Activated naive CD8-positive, alpha-beta T cell treated with anti-CD3 and anti-CD28 coated beads for 36 hours (primary cell): ENCODE measurements around the gene FCN1. TPM values are rescaled to one million over a fixed set of nuclear protein-coding genes. Genes with fewer than 3 reads are reported as not detected.

Source experiments
- DNase-seq: peaks from one replicate; pipeline ENCODE4 v3.0.0; 2021
- H3K27ac Mint-ChIP-seq: one replicate; pipeline ENCODE4 v1.8.0; 2022; ENCODE audit warnings: mild to moderate bottlenecking, moderate library complexity, mixed read lengths
- H3K27me3 Mint-ChIP-seq: one replicate; pipeline ENCODE4 v1.8.0; 2022; ENCODE audit warnings: mild to moderate bottlenecking, mixed read lengths
- H3K36me3 Mint-ChIP-seq: one replicate; pipeline ENCODE4 v1.8.0; 2021; ENCODE audit warnings: mild to moderate bottlenecking, mixed read lengths
- H3K4me1 Mint-ChIP-seq: one replicate; pipeline ENCODE4 v1.8.0; 2021; ENCODE audit warnings: mixed read lengths
- H3K4me3 Mint-ChIP-seq: one replicate; pipeline ENCODE4 v1.8.0; 2022; ENCODE audit warnings: mild to moderate bottlenecking, moderate library complexity, mixed read lengths
- H3K9me3 Mint-ChIP-seq: one replicate; pipeline ENCODE4 v1.8.0; 2022; ENCODE audit warnings: mixed read lengths
- total RNA-seq, 2 experiments: library from RNA; stranded (reverse); gene quantifications; one replicate each; pipeline ENCODE4 v1.2.3, GENCODE V29; 2021

Gene FCN1
- total RNA-seq, 2 experiments from 2014 or later = not detected

DNA sequence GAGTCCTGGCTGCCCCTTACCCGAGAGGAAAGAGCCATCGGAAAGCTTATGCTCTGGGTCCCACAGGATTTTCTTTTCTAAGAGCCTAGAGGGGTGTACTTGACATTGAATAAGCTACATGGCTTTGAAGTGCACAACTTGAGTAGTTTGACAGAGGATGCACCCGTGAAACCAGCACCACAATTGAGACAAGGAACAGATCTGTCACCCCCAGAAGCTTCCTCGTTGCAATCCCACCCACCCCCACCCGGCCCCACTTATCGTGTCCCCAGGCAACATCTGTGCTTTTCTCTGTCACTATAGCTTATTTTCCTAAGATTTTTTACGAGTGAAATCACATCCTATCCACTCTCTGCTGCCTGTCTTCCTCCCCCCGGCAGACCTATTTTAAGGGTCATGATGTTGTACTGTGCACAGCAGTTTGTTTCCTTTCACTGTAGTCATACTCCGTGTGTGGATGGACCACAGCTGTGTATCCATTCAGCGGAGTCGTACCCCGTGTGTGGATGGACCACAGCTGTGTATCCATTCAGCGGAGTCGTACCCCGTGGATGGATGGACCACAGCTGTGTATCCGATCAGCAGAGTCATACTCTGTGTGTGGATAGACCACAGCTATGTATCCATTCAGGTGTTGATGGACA is 45.9 kb downstream of the FCN1 start:
- no peaks in the 10 kb centered on the region for H3K36me3 Mint-ChIP-seq
- no peaks in the 10 kb centered on the region for H3K27me3 Mint-ChIP-seq
- no peak overlapping the region for H3K27ac Mint-ChIP-seq
- DNase-seq = no peak
- H3K4me3 Mint-ChIP-seq = no peak overlapping the region
- H3K9me3 Mint-ChIP-seq = no peaks in the 10 kb centered on the region
- no peaks in the 10 kb centered on the region for H3K4me1 Mint-ChIP-seq

- H3K4me1 Mint-ChIP-seq = no peaks in the 10 kb centered on the region
- H3K27ac Mint-ChIP-seq = no peak overlapping the region
- H3K4me3 Mint-ChIP-seq = no peak overlapping the region
- no peaks in the 10 kb centered on the region for H3K27me3 Mint-ChIP-seq
- H3K9me3 Mint-ChIP-seq = no peaks in the 10 kb centered on the region
- DNase-seq = no peak
- H3K36me3 Mint-ChIP-seq = no peaks in the 10 kb centered on the region
These were observed 46.7 kb downstream of the FCN1 start for GRCh38 chr9:134870746-134871662.

DNA sequence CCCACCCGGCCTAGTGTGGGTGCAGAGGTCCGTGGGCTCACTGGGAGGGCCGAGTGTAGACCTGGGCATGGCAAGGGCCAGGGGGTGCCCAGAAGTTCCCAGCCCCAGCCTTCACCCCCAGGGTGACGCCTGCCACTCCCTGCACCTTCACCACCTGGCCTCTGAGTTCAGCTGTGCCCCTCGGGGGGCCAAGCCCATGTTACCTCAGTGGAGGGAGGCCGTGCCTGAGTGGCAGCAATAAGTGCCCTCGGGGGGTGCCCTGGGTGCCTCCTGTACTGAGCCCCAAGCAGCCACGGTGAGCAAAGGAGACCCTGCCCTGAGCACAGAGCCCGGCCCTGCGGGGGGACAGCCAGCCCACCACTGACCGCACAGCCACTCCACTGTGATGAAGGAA is 47.4 kb downstream of the FCN1 start:
- H3K4me3 Mint-ChIP-seq = no peak overlapping the region
- no peak for DNase-seq
- no peaks in the 10 kb centered on the region for H3K36me3 Mint-ChIP-seq
- no peak overlapping the region for H3K27ac Mint-ChIP-seq
- no peaks in the 10 kb centered on the region for H3K4me1 Mint-ChIP-seq
- no peaks in the 10 kb centered on the region for H3K27me3 Mint-ChIP-seq
- no peaks in the 10 kb centered on the region for H3K9me3 Mint-ChIP-seq

DNA sequence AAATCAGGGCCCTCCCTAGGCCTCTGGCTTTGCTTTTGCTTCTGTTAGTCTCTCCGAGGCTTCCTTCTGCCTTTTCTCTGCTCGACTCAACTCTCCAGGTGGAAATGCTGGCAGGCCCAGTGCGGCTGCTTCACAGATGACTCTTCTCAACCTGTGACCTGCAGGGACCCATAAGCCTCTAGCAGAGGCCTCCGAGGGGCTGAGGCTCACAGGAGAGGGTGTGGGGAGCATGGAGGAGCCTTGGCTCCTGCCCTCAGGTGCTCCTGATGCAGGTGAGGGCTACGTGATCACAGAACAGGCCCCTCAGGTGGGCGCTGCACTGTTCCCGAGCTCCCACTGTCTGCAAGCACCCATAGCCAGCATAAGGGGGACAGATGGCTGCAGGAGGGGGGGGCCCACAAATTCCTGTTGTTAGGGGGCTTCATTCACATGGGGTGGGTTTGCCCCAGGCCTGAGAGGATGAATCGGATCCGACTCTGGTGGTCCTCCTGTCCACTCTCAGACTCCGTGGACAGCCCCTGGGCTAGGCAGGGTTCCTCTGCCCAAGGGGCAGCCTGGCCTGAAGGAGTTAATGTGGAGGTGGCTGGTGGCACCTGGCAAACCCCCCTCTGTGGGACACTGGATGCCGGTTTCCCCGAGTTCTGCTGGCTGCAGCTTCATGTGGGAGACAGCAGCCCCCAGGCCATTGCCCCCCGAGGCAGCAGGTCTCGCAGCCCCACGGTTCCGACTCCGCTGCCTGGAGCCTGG is 48.0 kb downstream of the FCN1 start:
- Mint-ChIP-seq H3K27ac (no peak overlapping the region), H3K36me3 (no peaks in the 10 kb centered on the region), H3K4me3 (no peak overlapping the region), H3K27me3 (no peaks in the 10 kb centered on the region), H3K9me3 (no peaks in the 10 kb centered on the region), H3K4me1 (no peaks in the 10 kb centered on the region)
- no peak for DNase-seq

GRCh38 chr9:134868751-134869553 is 48.8 kb downstream of the FCN1 start:
- Mint-ChIP-seq H3K36me3 (no peaks in the 10 kb centered on the region), H3K4me3 (no peak overlapping the region), H3K9me3 (no peaks in the 10 kb centered on the region), H3K27me3 (no peaks in the 10 kb centered on the region), H3K27ac (no peak overlapping the region), H3K4me1 (no peaks in the 10 kb centered on the region)
- DNase-seq = no peak

DNA sequence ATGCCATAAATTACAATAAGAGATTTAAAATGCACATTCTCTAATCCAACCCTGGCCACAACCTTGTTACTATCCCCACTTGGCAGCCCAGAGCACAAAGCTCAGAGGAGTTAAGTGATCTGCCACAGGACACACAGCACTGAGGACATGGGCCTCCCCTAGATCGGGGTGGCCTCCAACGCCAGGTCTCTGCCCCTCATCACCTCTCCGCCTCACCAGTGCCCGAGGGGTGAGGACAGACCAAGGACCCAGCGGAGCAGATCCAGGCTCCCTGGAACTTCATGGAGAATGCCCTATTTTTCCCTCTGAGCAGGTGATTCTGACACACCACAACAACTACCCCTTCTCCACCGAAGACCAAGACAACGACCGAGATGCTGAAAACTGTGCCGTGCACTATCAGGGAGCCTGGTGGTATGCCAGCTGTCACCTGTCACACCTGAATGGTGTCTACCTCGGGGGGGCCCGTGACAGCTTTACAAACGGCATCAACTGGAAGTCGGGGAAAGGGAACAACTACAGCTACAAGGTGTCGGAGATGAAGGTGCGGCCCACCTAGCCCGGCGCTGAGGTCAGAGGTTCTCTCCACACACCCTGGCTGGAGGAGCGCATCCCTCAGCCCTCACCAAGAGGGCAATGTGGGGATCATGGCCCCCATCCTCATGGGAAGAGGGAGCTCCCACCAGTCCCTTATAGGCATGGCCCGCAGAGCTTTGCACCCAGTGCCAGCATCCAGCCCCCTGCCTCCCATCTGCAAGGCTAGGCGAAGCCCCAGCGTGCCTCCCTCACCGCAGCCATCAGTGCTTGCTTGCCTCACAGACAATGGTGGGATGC is 49.6 kb downstream of the FCN1 start:
- Mint-ChIP-seq H3K4me1 (no peaks in the 10 kb centered on the region), H3K27me3 (no peaks in the 10 kb centered on the region), H3K4me3 (no peak overlapping the region), H3K36me3 (no peaks in the 10 kb centered on the region), H3K9me3 (no peaks in the 10 kb centered on the region), H3K27ac (no peak overlapping the region)
- DNase-seq = no peak

GRCh38 chr9:134864821-134865190 is 52.9 kb downstream of the FCN1 start:
- DNase-seq = no peak
- peaks cover 6% of the 10 kb centered on the region for H3K9me3 Mint-ChIP-seq
- no peaks in the 10 kb centered on the region for H3K36me3 Mint-ChIP-seq
- no peaks in the 10 kb centered on the region for H3K27me3 Mint-ChIP-seq
- H3K27ac Mint-ChIP-seq = no peak overlapping the region
- no peaks in the 10 kb centered on the region for H3K4me1 Mint-ChIP-seq
- H3K4me3 Mint-ChIP-seq = no peak overlapping the region

- no peaks in the 10 kb centered on the region for H3K4me1 Mint-ChIP-seq
- H3K27ac Mint-ChIP-seq = no peak overlapping the region
- no peaks in the 10 kb centered on the region for H3K27me3 Mint-ChIP-seq
- no peak for DNase-seq
- no peak overlapping the region for H3K4me3 Mint-ChIP-seq
- H3K36me3 Mint-ChIP-seq = no peaks in the 10 kb centered on the region
- peaks cover 6% of the 10 kb centered on the region for H3K9me3 Mint-ChIP-seq
These were observed 53.5 kb downstream of the FCN1 start for GRCh38 chr9:134863941-134864820.

DNA sequence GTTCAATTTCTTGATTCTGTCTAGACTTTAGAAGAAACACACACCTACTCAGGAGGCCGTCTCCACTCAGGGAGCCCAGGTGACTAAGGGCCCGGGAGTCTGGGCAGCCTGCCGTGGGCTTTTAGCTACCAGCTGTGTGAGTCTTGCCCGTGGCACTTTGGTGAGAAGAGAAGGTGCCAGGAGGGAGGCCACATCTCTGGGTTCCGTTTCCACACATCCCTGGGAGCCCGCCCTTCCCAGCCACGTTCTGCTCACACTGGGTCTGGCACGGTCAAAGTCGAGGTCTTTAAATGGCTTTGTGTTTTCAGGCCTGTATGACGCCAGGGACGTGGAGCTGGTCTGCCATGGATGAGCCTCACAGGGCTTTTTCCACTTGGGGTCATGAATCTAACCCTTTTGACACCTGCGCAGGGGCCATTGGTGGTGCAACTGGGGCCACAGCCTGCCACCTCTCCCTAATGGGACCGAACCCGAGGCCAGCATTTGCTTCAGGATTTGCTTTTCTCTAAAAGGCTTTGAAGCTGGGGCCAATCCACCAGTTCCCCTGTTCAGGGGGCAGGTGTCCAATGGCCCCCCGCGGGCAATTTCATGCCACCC is 54.3 kb downstream of the FCN1 start:
- no peak overlapping the region for H3K27ac Mint-ChIP-seq
- no peak for DNase-seq

GRCh38 chr9:134861595-134862334 is 55.9 kb downstream of the FCN1 start:
- Mint-ChIP-seq H3K9me3 (peaks cover 6% of the 10 kb centered on the region), H3K36me3 (no peaks in the 10 kb centered on the region), H3K27ac (no peak overlapping the region), H3K4me1 (peaks cover 4% of the 10 kb centered on the region), H3K27me3 (peaks cover 12% of the 10 kb centered on the region), H3K4me3 (no peak overlapping the region)
- no peak for DNase-seq

More for the DNA sequence above, 54.3 kb downstream of the FCN1 start:
- no peaks in the 10 kb centered on the region for H3K36me3 Mint-ChIP-seq
- H3K9me3 Mint-ChIP-seq = peaks cover 6% of the 10 kb centered on the region
- no peaks in the 10 kb centered on the region for H3K27me3 Mint-ChIP-seq
- no peak overlapping the region for H3K4me3 Mint-ChIP-seq
- H3K4me1 Mint-ChIP-seq = no peaks in the 10 kb centered on the region

DNA sequence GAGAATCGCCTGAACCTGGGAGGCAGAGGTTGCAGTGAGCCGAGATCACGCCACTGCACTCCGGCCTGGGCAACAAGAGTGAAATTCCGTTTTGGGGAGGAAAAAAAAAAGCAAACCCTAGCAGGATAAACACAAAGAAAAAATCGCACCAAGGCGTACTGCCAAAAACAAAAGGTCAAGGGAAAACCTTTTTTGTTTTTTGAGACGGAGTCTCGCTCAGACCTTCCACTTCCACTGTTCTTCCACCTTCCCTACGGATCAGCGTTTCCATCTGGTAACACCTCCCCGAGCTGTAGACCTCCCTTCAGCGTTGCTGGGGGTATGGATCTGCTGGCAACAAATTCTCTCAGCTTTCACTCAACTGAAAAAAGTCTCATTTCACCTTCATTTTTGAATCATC is 57.2 kb downstream of the FCN1 start:
- no peak for DNase-seq
- H3K4me3 Mint-ChIP-seq = no peak overlapping the region
- peaks cover 4% of the 10 kb centered on the region for H3K4me1 Mint-ChIP-seq
- no peaks in the 10 kb centered on the region for H3K36me3 Mint-ChIP-seq
- no peak overlapping the region for H3K27ac Mint-ChIP-seq
- peaks cover 6% of the 10 kb centered on the region for H3K9me3 Mint-ChIP-seq
- H3K27me3 Mint-ChIP-seq = peaks cover 16% of the 10 kb centered on the region

- peak; percentile 18 for DNase-seq
- peak overlapping the region; percentile 90 for H3K27ac Mint-ChIP-seq
- no peaks in the 10 kb centered on the region for H3K36me3 Mint-ChIP-seq
- H3K4me1 Mint-ChIP-seq = peaks cover 4% of the 10 kb centered on the region
- H3K4me3 Mint-ChIP-seq = no peak overlapping the region
- H3K27me3 Mint-ChIP-seq = peaks cover 25% of the 10 kb centered on the region
- peaks cover 6% of the 10 kb centered on the region for H3K9me3 Mint-ChIP-seq
These were observed 59.5 kb downstream of the FCN1 start for GRCh38 chr9:134858051-134858841.
